Measurements from ENCODE around the gene GUCA1C.

The GUCA1C gene

GRCh38 chr3:108899530-108899929 lies 54.1 kb downstream of the GUCA1C start:
- no peak for DNase-seq

- DNase-seq, result no peak
Observed at GRCh38 chr3:108897883-108898282, 55.8 kb downstream of the GUCA1C start.

GRCh38 chr3:108894981-108895380 lies 58.7 kb downstream of the GUCA1C start:
- DNase-seq, result no peak

GRCh38 chr3:108891833-108892232 lies 61.8 kb downstream of the GUCA1C start:
- no peak for DNase-seq

- no peak for DNase-seq
Observed at GRCh38 chr3:108887777-108888176, 65.9 kb downstream of the GUCA1C start.

- no peak for DNase-seq
Observed at GRCh38 chr3:108887121-108887520, 66.6 kb downstream of the GUCA1C start.

GRCh38 chr3:108883373-108883772 lies 70.3 kb downstream of the GUCA1C start:
- no peak for DNase-seq

GRCh38 chr3:108882762-108883161 lies 70.9 kb downstream of the GUCA1C start:
- DNase-seq, result no peak

- DNase-seq, result no peak
Observed at GRCh38 chr3:108879915-108880314, 73.8 kb downstream of the GUCA1C start.

GRCh38 chr3:108877901-108878300 lies 75.8 kb downstream of the GUCA1C start:
- DNase-seq, result no peak

GRCh38 chr3:108863799-108864135 lies 89.9 kb downstream of the GUCA1C start:
- no peak for DNase-seq

GRCh38 chr3:108862865-108863798 lies 90.5 kb downstream of the GUCA1C start:
- DNase-seq, result no peak

- no peak for DNase-seq
Observed at GRCh38 chr3:108861401-108861800, 92.3 kb downstream of the GUCA1C start.

Data from cerebellar nuclear complex (tissue), 1 donor.